NCI-H2029 treated with DMSO at 0.1 percent for 48 hours (cell line): ENCODE data around the gene GLRA2.

Experiments
- DNase-seq: peaks from one replicate; lab custom pipeline; 2025; lab: John Stamatoyannopoulos, UW

The GLRA2 gene

DNA sequence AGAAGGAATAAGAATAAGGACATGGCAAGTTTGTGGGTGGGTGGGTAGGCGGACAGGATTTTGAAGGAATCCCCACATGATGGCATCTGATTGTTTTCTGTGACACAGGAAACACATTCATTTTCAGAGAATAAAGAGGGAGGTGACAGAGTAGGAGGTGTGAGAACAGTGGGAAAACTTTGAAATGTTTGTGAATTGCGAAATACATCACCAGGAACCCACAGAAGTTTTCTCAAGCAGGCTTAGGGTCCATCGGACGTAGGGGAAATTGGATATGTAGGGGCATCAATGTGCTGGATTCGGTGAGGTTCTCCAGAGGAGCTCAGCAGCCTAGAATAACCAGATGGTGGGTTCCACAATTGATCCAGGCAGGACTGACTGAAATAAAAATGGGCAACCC, 171.6 kb downstream of the GLRA2 start:
- DNase-seq = no peak

DNA sequence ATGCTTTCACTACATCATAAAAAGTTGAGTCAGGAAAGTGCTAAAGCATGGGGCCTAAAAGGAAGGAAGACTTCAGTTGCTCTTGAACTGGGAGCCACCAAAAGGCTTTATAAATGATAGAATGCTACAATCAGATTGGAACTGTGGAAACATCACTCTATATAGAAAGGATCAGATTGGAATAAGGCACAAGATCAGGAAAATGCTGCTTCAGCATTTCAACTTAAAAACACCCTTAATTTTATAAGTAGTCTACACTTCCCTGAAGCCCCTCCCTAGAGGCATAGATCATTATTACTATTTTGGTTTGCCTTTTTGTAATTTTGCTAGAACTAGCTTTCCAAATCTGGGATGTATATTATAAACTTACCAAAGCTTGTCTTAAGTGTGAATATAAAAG, 172.8 kb downstream of the GLRA2 start:
- DNase-seq = no peak

DNA sequence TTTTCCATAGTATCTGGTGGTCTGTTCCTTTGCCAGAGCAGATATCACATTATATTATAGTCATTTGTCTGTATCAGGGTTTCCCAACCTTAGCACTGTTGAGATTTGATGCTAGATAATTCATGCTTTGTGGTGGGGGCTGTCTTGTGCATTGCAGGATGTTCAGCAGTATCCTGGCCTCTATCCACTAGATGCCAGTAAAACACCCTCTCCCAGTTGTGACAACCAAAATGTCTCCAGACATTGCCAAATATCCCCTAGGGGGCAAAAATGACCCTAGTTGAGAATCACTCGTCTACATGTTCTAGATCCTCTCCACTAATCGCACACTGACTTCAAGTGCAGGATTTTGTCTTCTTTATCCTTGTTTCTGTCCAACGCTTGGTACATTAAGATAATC, 182.8 kb downstream of the GLRA2 start:
- no peak for DNase-seq

DNA sequence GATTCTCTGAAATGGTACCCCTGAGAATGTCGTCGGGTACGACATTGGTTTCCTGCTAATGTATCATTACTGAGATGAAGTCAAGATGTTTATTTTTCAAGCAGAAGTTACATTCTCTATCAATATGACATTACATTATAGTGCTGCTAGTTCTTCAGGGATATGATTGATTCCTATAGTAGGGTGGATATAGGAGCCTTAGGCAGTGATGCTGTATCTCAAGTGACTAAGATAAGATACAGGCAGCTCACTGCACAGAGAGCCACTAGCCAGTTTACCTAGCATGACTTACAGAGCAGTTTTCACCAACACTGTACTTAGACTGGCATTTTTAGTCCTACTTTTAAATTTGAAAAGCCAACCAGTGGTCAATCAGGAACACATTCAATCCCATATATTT, 188.6 kb downstream of the GLRA2 start:
- no peak for DNase-seq

DNA sequence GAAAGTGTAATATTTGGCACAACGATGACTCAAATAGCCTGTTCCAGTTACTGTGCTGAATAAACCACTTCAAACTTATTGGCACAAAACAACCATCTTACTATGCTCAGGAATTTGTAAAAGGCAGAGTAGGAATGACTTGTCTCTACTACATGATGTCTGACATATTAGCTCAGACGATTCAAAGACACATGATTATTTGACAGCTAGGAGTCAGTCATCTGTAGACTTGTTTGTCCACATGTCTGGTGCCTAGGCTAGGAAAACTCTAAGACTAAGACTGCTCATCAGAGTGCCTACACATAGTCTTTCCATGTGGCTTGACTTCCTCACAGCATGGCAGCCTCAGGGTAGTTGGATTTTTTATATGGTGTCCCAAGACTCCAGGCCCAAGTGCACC, 189.1 kb downstream of the GLRA2 start:
- no peak for DNase-seq

DNA sequence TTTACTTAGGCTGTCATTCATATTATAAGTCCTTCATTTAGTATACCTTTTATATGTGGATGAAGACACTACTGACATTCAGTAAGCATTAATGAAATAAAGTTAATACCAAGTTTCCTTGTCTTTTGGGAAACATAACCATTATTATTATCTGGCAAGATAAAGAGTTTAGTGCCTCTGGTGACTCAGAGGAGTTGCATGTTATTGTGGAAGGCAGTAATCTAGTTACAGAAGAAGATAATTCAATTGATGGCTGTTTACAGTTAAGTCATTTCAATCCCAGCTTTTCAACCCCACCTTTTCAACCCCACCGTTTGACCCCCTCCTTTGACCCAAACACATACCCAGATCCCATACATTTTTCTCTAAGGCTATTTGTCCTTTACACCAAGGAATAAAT, 199.7 kb downstream of the GLRA2 start:
- DNase-seq = no peak

DNA sequence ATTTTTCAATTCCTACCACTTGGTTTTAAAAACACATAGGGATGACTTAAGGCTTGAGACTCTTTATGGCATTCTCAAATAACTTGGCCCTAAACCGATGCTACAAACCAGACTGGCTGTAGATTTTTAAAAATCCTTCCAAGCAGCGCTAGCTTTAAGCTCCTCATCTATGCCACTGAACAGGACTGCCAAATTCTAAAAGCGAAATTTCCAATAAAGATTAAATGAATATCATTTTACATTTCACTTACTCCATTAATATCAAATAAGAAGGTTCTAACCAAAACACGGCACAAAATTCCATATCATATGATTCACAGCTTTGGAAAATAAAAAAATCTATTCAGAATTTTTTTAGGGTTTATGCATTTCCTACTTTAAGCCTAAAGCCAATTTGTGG, 209.3 kb downstream of the GLRA2 start:
- DNase-seq = no peak

DNA sequence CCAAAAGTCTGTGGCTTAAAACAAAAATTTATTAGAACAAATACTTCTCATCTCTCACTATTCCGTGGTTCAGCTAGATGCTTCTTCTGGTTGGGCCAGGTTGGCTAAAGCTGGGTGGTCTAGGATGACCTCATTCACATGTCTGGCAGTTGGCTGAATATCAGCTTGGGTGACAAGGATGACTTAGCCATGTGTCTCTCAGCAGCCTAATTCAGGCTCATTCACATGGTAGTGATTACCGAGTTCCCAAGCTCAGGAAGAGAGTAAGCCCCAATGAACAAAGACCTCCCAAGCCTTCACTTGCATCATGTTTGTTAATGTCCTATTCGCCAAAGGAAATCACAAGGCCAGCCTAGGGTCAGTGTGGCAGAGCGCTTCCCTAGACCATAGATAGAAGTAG, 224.1 kb downstream of the GLRA2 start:
- DNase-seq = no peak

DNA sequence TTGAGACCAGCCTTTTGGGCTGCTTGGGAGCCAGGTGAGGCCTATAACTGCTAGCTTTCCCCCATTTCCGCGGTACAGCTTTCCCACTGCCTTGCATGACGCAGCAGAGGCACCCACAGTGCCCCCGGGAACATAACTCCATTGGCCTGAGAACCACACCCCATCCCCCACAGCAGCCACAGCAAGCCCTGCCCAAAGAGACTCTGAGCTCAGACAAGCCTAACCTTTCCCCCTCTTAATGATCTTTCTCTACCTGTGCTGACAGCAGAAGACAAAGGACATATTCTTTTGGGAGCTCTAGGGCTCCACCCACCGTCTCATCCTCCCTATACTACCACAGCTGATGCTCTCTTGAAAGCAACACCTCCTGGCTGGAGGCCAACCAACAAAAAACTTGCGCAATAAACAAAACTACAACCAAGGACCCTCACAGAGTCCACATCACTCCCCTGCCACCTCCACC, 228.7 kb downstream of the GLRA2 start:
- DNase-seq = no peak

DNA sequence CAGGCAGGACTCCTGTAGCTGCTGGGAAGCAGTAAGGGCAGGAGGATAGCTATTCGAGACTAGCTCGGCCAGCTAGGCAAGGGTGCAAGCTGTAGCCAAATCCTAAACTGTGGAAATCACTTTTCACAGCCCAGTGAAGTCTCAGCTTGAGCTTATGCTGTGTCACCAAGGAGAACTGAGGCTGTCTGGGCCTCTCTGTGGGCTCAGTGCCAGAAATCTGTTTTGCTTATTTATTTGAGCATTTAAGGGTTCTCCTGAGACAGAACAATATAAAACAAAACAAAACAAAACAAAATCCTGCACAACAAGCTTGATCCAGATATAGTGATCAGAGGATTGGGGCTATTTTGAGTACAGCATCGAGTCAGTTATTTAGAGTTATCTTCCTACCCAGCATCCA, 246.1 kb downstream of the GLRA2 start:
- no peak for DNase-seq

DNA sequence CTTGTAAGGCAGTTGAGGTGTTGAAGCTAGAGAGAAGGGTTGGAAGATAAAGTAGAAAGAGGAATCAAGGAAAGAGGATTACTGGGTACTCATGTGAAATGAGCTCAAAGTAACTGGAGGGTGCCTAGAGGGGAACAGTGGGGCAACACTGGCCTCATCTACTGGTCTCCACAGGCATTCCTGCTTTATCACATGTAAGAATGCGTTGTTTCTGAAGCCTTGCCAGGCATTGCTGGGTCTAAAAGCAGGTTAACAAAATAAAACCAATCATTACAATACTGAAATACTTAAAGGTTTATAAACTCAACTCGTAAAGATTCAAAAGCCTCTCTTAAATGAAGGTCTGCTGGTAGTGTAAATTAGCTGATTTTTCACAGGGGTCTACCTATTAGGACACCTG, 247.6 kb downstream of the GLRA2 start:
- DNase-seq = no peak

DNA sequence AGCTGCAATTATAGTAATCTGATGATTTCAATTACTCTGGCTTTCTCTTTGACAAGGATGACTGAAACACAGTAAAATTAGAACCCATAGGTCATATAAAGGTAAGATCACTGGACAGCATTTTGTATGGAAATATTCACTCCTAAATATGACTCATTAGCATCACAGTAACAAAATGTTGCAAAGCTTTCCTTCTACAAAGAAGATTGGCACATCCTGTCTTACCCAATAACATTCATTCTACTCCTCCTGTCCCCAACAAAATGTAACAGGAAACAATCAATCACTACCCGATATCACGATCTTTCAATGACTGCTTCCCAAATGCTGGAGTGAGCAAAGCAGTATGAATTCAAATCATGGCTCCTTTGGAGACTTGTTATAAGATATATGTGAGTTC, 248.2 kb downstream of the GLRA2 start:
- DNase-seq = no peak

DNA sequence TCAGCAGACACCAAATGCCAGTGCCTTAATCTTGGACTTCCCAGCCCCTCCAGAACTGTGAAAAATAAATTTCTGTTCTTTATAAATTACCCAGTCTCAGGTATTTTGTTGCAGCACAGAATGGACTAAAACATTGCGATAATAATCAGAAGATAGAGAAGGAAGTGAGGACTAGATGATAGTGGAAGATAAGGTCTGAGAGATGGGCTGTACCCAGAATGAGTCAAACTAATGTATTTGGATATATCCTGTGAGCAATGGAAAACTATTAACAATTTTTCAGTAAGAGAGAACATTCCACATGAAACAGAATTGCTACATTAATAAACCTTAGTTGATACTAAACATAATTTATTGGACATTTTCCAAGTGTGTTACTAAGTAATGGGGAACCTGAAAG, 250.2 kb downstream of the GLRA2 start:
- no peak for DNase-seq
